HCT116 (cell line): Measurements from ENCODE around the gene NTNG1. TPM values are rescaled to one million over a fixed set of nuclear protein-coding genes. Genes with fewer than 3 reads are reported as not detected.

ENCODE experiments used
- ATAC-seq: fragments of 200-7000 bp; cut with Tn5 transposase; 2 replicates; pipeline ENCODE4 v1.9.1; 2020; ENCODE audit warnings: mild to moderate bottlenecking, moderate library complexity
- BruUV-seq: library from RNA; stranded (reverse); fragments of 400-500 nt; replicated peaks from 2 replicates; lab custom pipeline; 2021; lab: Mats Ljungman, UMichigan
- CTCF ChIA-PET: fragments of 300-600 bp; sonication (Branson Sonifier 250); formaldehyde crosslinking; loops from one replicate; lab custom pipeline; 2021; ENCODE audit warnings: antibody characterized with exemption; lab: Charles Lee
- POLR2A ChIA-PET: fragments of 300-600, 350-600 bp; sonication (Branson Sonifier 250); formaldehyde crosslinking; loops from one replicate; lab custom pipeline; 2021; ENCODE audit warnings: antibody characterized with exemption; lab: Charles Lee
- RAD21 ChIA-PET, 2 experiments: fragments of 300-600 bp; sonication (Branson Sonifier 250); formaldehyde crosslinking; loops; one replicate each; lab custom pipeline; 2023; ENCODE audit warnings: low total read pairs in 2 of 2; ENCODE audit not compliant: uncharacterized antibody in 2 of 2, unreplicated experiment in 2 of 2, low non-redundant PET in 1 of 2; lab: Charles Lee
- DNase-seq: peaks from one replicate; pipeline ENCODE4 v3.0.0-alpha.2; 2010; ENCODE audit warnings: low read depth, low spot score
- H2AFZ ChIP-seq: fragments of 200-600 bp; shearing (Covaris generic), sonication (generic); 2 replicates; pipeline ENCODE4 v1.6.1; 2017; ENCODE audit warnings: low read depth, mixed run types, mixed read lengths, antibody characterized with exemption, low read length; ENCODE audit not compliant: poor library complexity, severe bottlenecking
- H3K27ac ChIP-seq: 2 replicates; pipeline ENCODE4 v1.5.1; 2012; ENCODE audit warnings: low read depth, low read length
- H3K27me3 ChIP-seq: fragments of 200-600 bp; sonication (generic); 2 replicates; pipeline ENCODE4 v1.6.1; 2016; ENCODE audit warnings: mixed run types, low read length, mixed read lengths; ENCODE audit not compliant: insufficient read depth
- H3K36me3 ChIP-seq, 2 experiments: fragments of 200-500 bp in 1 of 2; fragments of 200-600 bp in 1 of 2; sonication (Bioruptor generic) in 1 of 2; sonication (generic) in 1 of 2; 2 replicates each; pipeline versions ENCODE4 v1.5.1 to v1.6.1; 2014 to 2016; ENCODE audit warnings: low read length in 2 of 2, inconsistent platforms in 1 of 2, mixed read lengths in 1 of 2, mixed run types in 1 of 2; ENCODE audit not compliant: insufficient read depth in 2 of 2, control insufficient read depth in 1 of 2
- H3K4me1 ChIP-seq, 2 experiments: fragments of 200-600 bp in 1 of 2; sonication (generic) in 1 of 2; 2 replicates each; pipeline versions ENCODE4 v1.5.1 to v1.6.1; 2012 to 2017; ENCODE audit warnings: low read length in 2 of 2, inconsistent platforms in 1 of 2, mild to moderate bottlenecking in 1 of 2, mixed read lengths in 1 of 2, mixed run types in 1 of 2, moderate library complexity in 1 of 2; ENCODE audit not compliant: insufficient read depth in 2 of 2, control insufficient read depth in 1 of 2
- H3K4me2 ChIP-seq: fragments of 200-600 bp; sonication (generic); 2 replicates; pipeline ENCODE4 v1.6.1; 2017; ENCODE audit warnings: mixed run types, low read length, mixed read lengths
- H3K4me3 ChIP-seq, 2 experiments: fragments of 200-600 bp in 1 of 2; sonication (generic) in 1 of 2; replicated peaks in 1 of 2; 2 replicates each; pipeline ENCODE4 v1.5.1; 2011 to 2016; ENCODE audit warnings: low read length in 2 of 2, control low read depth in 1 of 2, low read depth in 1 of 2, mild to moderate bottlenecking in 1 of 2, mixed read lengths in 1 of 2, mixed run types in 1 of 2
- H3K79me2 ChIP-seq: fragments of 200-600 bp; sonication (generic); 2 replicates; pipeline ENCODE4 v1.6.1; 2017; ENCODE audit warnings: mild to moderate bottlenecking, mixed run types, low read length, moderate library complexity, mixed read lengths; ENCODE audit not compliant: insufficient read depth
- H3K9ac ChIP-seq: fragments of 200-600 bp; sonication (generic); 2 replicates; pipeline ENCODE4 v1.6.1; 2016; ENCODE audit warnings: low read length, mixed read lengths
- H3K9me2 ChIP-seq: fragments of 200-600 bp; sonication (generic), shearing (Covaris generic); 2 replicates; pipeline ENCODE4 v1.6.1; 2017; ENCODE audit warnings: mixed run types, mild to moderate bottlenecking, moderate library complexity; ENCODE audit not compliant: insufficient read depth
- H3K9me3 ChIP-seq, 2 experiments: fragments of 200-500 bp in 1 of 2; fragments of 200-600 bp in 1 of 2; sonication (Bioruptor generic) in 1 of 2; sonication (generic) in 1 of 2; 2 replicates each; pipeline ENCODE4 v1.6.1; 2014 to 2017; ENCODE audit warnings: low read length in 2 of 2, mixed read lengths in 2 of 2, inconsistent platforms in 1 of 2, low read depth in 1 of 2, mild to moderate bottlenecking in 1 of 2, mixed run types in 1 of 2, moderate library complexity in 1 of 2; ENCODE audit not compliant: control insufficient read depth in 1 of 2, insufficient read depth in 1 of 2
- H4K20me1 ChIP-seq: fragments of 200-600 bp; sonication (generic), shearing (Covaris generic); 2 replicates; pipeline ENCODE4 v1.6.1; 2017; ENCODE audit warnings: mixed run types, mild to moderate bottlenecking, moderate library complexity; ENCODE audit not compliant: insufficient read depth
- ATF3 ChIP-seq: IDR thresholded peaks from 2 replicates; pipeline ENCODE4 v1.6.1; 2012
- ELF1 ChIP-seq: IDR thresholded peaks from 2 replicates; pipeline ENCODE4 v1.6.1; 2012; ENCODE audit warnings: low read depth, borderline replicate concordance
- EZH2 ChIP-seq: fragments of 200-600 bp; sonication (generic); IDR thresholded peaks from 2 replicates; pipeline ENCODE4 v1.6.1; 2017; ENCODE audit warnings: antibody characterized with exemption, mixed run types
- EZH2phosphoT487 ChIP-seq: fragments of 200-600 bp; IDR thresholded peaks from 2 replicates; pipeline ENCODE4 v1.6.1; 2018; ENCODE audit warnings: antibody characterized with exemption, borderline replicate concordance
- FOSL1 ChIP-seq: IDR thresholded peaks from 2 replicates; pipeline ENCODE4 v1.6.1; 2012; ENCODE audit warnings: low read depth
- POLR2A ChIP-seq: IDR thresholded peaks from 2 replicates; pipeline ENCODE4 v1.7.0; 2011; ENCODE audit warnings: borderline replicate concordance; ENCODE audit not compliant: insufficient read depth, insufficient read length; ENCODE audit errors: extremely low read depth
- SIN3A ChIP-seq: IDR thresholded peaks from 2 replicates; pipeline ENCODE4 v1.6.1; 2012; ENCODE audit warnings: low read depth
- SP1 ChIP-seq: IDR thresholded peaks from 2 replicates; pipeline ENCODE4 v1.6.1; 2012; ENCODE audit warnings: low read depth
- YY1 ChIP-seq: IDR thresholded peaks from 2 replicates; pipeline ENCODE4 v1.6.1; 2011; ENCODE audit warnings: low read length, low read depth, moderate library complexity, mild to moderate bottlenecking; ENCODE audit not compliant: insufficient replicate concordance; ENCODE audit errors: extremely low read depth
- ZFX ChIP-seq: fragments of 450-650 bp; IDR thresholded peaks from 2 replicates; pipeline ENCODE4 v1.6.1; 2017
- ZNF274 ChIP-seq: fragments of 200-500 bp; sonication (Bioruptor generic); IDR thresholded peaks from 2 replicates; pipeline ENCODE4 v1.6.1; 2014; ENCODE audit warnings: mild to moderate bottlenecking, low read depth, low read length, inconsistent platforms
- intact Hi-C: fragments of 100-400 bp; cut with micrococcal nuclease; formaldehyde crosslinking; loops from 2 replicates; pipeline ENCODE4 v1.10.0; 2022
- total RNA-seq: library from RNA; stranded (reverse); gene quantifications from one replicate; pipeline ENCODE4 v1.2.1, GENCODE V29; 2021; ENCODE audit not compliant: unreplicated experiment
- TF ChIP-seq, protein P1 (sequence below), 3 experiments: fragments of 200-600 bp in 1 of 3; sonication (generic) in 1 of 3; IDR thresholded peaks in 2 of 3; conservative IDR thresholded peaks in 1 of 3; 2 replicates each; pipeline ENCODE4 v1.5.1; 2012 to 2017; ENCODE audit warnings: low read depth in 2 of 3, low read length in 2 of 3, antibody characterized with exemption in 1 of 3, borderline replicate concordance in 1 of 3, control low read depth in 1 of 3, mild to moderate bottlenecking in 1 of 3, mixed read lengths in 1 of 3, mixed run types in 1 of 3, moderate library complexity in 1 of 3; ENCODE audit not compliant: insufficient read depth in 1 of 3

Gene NTNG1
- total RNA-seq, 1 experiment from 2014 or later = not detected

DNA sequence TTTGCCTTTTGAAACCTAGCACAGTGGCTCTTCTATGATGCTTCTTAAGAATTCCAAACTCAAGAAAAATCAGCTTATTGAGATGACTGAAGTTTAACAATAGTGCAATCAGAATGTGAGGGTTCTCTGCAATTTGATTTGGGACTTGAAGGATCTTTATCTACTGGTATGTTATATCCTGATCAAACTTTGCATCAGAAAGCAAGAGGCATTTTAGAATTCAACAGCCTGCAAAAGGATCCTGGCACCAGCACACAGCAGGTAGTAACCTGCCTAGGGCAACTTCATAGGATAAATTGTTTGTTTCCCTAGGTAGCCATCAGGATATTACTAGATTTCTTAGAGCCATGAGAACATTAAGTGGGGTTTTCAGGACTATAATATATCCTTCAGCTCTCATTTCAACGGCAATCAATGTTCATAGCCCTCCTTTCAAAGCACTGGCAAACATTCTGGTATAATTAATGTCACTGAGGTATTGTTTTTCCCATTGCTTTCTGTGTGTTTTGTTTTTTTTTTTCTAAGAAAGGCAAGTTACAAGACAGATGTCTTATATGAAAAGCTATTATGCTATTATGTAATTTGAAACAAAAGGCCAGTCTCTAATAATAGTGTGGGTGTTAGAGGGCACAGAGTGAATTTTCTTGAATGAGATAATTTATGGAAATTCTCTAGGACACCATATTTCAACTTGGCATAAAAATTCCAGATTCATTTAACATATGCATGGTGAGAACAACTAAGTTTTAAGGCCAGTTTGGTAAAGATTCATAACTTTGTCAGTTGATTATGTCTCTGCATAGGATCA is 34.5 kb downstream of the NTNG1 start:
- no peak overlapping the region for H2AFZ ChIP-seq
- intact Hi-C loops = no loop called here
- no peaks in the 10 kb centered on the region for H3K4me1 ChIP-seq
- H3K4me3 ChIP-seq = no peak overlapping the region
- no peaks in the 10 kb centered on the region for H3K79me2 ChIP-seq
- ATAC-seq (no peak), DNase-seq (no peak)
- H4K20me1 ChIP-seq = no peaks in the 10 kb centered on the region
- H3K27me3 ChIP-seq = no peaks in the 10 kb centered on the region
- no peak overlapping the region for H3K4me2 ChIP-seq
- ChIA-PET POLR2A (no interaction called here), CTCF (no interaction called here), RAD21 (no interaction called here)
- BruUV-seq = no TSS peak
- H3K9me3 ChIP-seq = no peaks in the 10 kb centered on the region; a peak in 1 of 4 replicates
- H3K36me3 ChIP-seq = no peaks in the 10 kb centered on the region
- H3K9me2 ChIP-seq = no peaks in the 10 kb centered on the region
- H3K27ac ChIP-seq = no peak overlapping the region
- TF ChIP-seq FOSL1 = no peak
- no peak for TF ChIP-seq ZFX
- no peak for TF ChIP-seq ELF1
- H3K9ac ChIP-seq = no peak overlapping the region

DNA sequence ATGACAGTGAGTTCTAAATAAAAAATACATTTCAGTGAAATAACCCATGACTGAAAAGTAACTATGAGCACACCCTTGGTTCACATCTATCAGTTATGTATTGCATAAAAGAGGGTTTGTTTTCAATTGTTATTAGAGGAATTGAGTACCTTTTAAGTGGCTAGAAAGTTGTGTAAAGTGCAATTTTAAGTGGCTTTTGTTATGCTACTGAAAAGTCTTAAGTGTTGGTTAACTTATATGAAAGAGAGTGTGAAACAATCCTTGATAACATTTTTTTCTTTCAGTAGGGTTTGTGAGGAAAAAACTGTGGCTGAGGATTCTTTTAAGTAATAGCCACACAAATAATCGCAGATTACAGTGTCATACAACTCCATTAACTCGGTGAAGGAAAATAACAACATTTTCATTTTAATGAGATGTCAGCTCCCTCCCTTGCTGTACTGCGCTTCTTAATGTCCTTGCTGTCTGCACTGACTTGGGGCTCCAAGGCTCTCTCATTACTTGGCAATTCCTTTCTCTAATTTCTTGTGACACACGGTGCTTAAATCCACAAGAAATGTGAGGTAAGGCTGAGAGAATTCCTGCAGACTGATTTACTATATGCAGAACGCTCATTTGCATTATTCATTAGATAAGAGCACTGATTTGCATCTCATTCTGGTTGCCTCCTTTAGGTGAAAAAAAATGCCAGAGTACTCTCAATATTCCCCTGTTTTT is 40.6 kb downstream of the NTNG1 start:
- intact Hi-C loops = no loop called here
- no peak for TF ChIP-seq YY1
- no peak for TF ChIP-seq EZH2
- TF ChIP-seq ATF3 = no peak
- TF ChIP-seq SP1 = no peak
- TF ChIP-seq ELF1 = no peak
- no peak for TF ChIP-seq SIN3A
- TF ChIP-seq ZNF274 = no peak
- TF ChIP-seq EZH2phosphoT487 = no peak
- TF ChIP-seq FOSL1 = no peak
- TF ChIP-seq POLR2A = no peak
- TF ChIP-seq, protein P1, sequence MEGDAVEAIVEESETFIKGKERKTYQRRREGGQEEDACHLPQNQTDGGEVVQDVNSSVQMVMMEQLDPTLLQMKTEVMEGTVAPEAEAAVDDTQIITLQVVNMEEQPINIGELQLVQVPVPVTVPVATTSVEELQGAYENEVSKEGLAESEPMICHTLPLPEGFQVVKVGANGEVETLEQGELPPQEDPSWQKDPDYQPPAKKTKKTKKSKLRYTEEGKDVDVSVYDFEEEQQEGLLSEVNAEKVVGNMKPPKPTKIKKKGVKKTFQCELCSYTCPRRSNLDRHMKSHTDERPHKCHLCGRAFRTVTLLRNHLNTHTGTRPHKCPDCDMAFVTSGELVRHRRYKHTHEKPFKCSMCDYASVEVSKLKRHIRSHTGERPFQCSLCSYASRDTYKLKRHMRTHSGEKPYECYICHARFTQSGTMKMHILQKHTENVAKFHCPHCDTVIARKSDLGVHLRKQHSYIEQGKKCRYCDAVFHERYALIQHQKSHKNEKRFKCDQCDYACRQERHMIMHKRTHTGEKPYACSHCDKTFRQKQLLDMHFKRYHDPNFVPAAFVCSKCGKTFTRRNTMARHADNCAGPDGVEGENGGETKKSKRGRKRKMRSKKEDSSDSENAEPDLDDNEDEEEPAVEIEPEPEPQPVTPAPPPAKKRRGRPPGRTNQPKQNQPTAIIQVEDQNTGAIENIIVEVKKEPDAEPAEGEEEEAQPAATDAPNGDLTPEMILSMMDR (IDR thresholded peaks at IDR 0.05 in 2 of 3, conservative IDR thresholded peaks at IDR 0.05 in 1 of 3; ENCODE audit: borderline replicate concordance in 1 of 3, insufficient read depth in 1 of 3, low read depth in 2 of 3, low read length in 2 of 3) = no peak
- no peak overlapping the region for H3K4me2 ChIP-seq
- no peaks in the 10 kb centered on the region for H3K4me1 ChIP-seq
- no peak overlapping the region for H3K4me3 ChIP-seq
- H4K20me1 ChIP-seq = no peaks in the 10 kb centered on the region
- CTCF ChIA-PET = no interaction called here
- no peak for DNase-seq
- H3K79me2 ChIP-seq = no peaks in the 10 kb centered on the region
- BruUV-seq = no TSS peak
- H3K9ac ChIP-seq = no peak overlapping the region
- no peaks in the 10 kb centered on the region for H3K9me2 ChIP-seq
- no peak overlapping the region for H3K27ac ChIP-seq
- RAD21 ChIA-PET = no interaction called here
- H3K9me3 ChIP-seq = peaks cover 0 to 12% of the 10 kb centered on the region in 2 experiments; a peak in 1 of 4 replicates
- no peaks in the 10 kb centered on the region for H3K36me3 ChIP-seq
- H3K27me3 ChIP-seq = no peaks in the 10 kb centered on the region
- no peak for ATAC-seq
- POLR2A ChIA-PET = no interaction called here
- H2AFZ ChIP-seq = no peak overlapping the region
